ENCODE results near the gene FOXI2.

Gene FOXI2

GRCh38 chr10:127736915-127737562 lies at the start of gene FOXI2:
TSS of gene FOXI2 (plus strand) at chr10:127737185. CDS start at chr10:127737274, 89 bp downstream.
- Mint-ChIP-seq H3K4me3 (no peak within 1 kb of the TSS), H3K36me3 (ENCODE audit: low read depth) (no peaks in the 10 kb centered on the region), H3K27me3 (peaks cover 43% of the 10 kb centered on the region), H3K9me3 (no peaks in the 10 kb centered on the region), H3K4me1 (ENCODE audit: low read depth) (no peaks in the 10 kb centered on the region), H3K27ac (no peak within 1 kb of the TSS)

- Mint-ChIP-seq H3K4me3 (no peak overlapping the region), H3K4me1 (ENCODE audit: low read depth) (no peaks in the 10 kb centered on the region), H3K36me3 (ENCODE audit: low read depth) (no peaks in the 10 kb centered on the region), H3K9me3 (no peaks in the 10 kb centered on the region), H3K27me3 (no peaks in the 10 kb centered on the region), H3K27ac (no peak overlapping the region)
Measured at GRCh38 chr10:127687548-127687947, 49.4 kb upstream of the FOXI2 start.

GRCh38 chr10:127690176-127690835 lies 46.7 kb upstream of the FOXI2 start:
- Mint-ChIP-seq H3K27ac (no peak overlapping the region), H3K4me3 (no peak overlapping the region), H3K27me3 (peaks cover 10% of the 10 kb centered on the region), H3K36me3 (ENCODE audit: low read depth) (no peaks in the 10 kb centered on the region), H3K4me1 (ENCODE audit: low read depth) (no peaks in the 10 kb centered on the region), H3K9me3 (no peaks in the 10 kb centered on the region)

- H3K9me3 Mint-ChIP-seq, result no peaks in the 10 kb centered on the region
- H3K36me3 Mint-ChIP-seq (ENCODE audit: low read depth), result no peaks in the 10 kb centered on the region
- H3K4me3 Mint-ChIP-seq, result no peak overlapping the region
- H3K27me3 Mint-ChIP-seq, result peaks cover 18% of the 10 kb centered on the region
- no peak overlapping the region for H3K27ac Mint-ChIP-seq
- no peaks in the 10 kb centered on the region for H3K4me1 Mint-ChIP-seq (ENCODE audit: low read depth)
Measured at GRCh38 chr10:127694580-127695193, 42.3 kb upstream of the FOXI2 start.

- H3K27ac Mint-ChIP-seq, result no peak overlapping the region
- H3K4me1 Mint-ChIP-seq (ENCODE audit: low read depth), result no peaks in the 10 kb centered on the region
- H3K36me3 Mint-ChIP-seq (ENCODE audit: low read depth), result no peaks in the 10 kb centered on the region
- no peaks in the 10 kb centered on the region for H3K9me3 Mint-ChIP-seq
- H3K4me3 Mint-ChIP-seq, result no peak overlapping the region
- peaks cover 18% of the 10 kb centered on the region for H3K27me3 Mint-ChIP-seq
Measured at GRCh38 chr10:127695431-127695830, 41.6 kb upstream of the FOXI2 start.

GRCh38 chr10:127698886-127699285 lies 38.1 kb upstream of the FOXI2 start:
- Mint-ChIP-seq H3K4me1 (ENCODE audit: low read depth) (no peaks in the 10 kb centered on the region), H3K36me3 (ENCODE audit: low read depth) (no peaks in the 10 kb centered on the region), H3K4me3 (no peak overlapping the region), H3K27me3 (peaks cover 24% of the 10 kb centered on the region), H3K27ac (no peak overlapping the region), H3K9me3 (no peaks in the 10 kb centered on the region)

GRCh38 chr10:127699311-127699710 lies 37.7 kb upstream of the FOXI2 start:
- no peaks in the 10 kb centered on the region for H3K36me3 Mint-ChIP-seq (ENCODE audit: low read depth)
- peaks cover 26% of the 10 kb centered on the region for H3K27me3 Mint-ChIP-seq

GRCh38 chr10:127702271-127702670 lies 34.7 kb upstream of the FOXI2 start:
- H3K27ac Mint-ChIP-seq, result no peak overlapping the region
- no peaks in the 10 kb centered on the region for H3K9me3 Mint-ChIP-seq
- no peaks in the 10 kb centered on the region for H3K36me3 Mint-ChIP-seq (ENCODE audit: low read depth)
- H3K4me3 Mint-ChIP-seq, result no peak overlapping the region
- no peaks in the 10 kb centered on the region for H3K4me1 Mint-ChIP-seq (ENCODE audit: low read depth)
- peaks cover 12% of the 10 kb centered on the region for H3K27me3 Mint-ChIP-seq

More at GRCh38 chr10:127699311-127699710, 37.7 kb upstream of the FOXI2 start:
- no peak overlapping the region for H3K27ac Mint-ChIP-seq
- H3K9me3 Mint-ChIP-seq, result no peaks in the 10 kb centered on the region
- no peaks in the 10 kb centered on the region for H3K4me1 Mint-ChIP-seq (ENCODE audit: low read depth)
- H3K4me3 Mint-ChIP-seq, result no peak overlapping the region

GRCh38 chr10:127715249-127715648 lies 21.7 kb upstream of the FOXI2 start:
- Mint-ChIP-seq H3K4me1 (ENCODE audit: low read depth) (no peaks in the 10 kb centered on the region), H3K9me3 (no peaks in the 10 kb centered on the region), H3K27ac (no peak overlapping the region), H3K4me3 (no peak overlapping the region), H3K27me3 (no peaks in the 10 kb centered on the region), H3K36me3 (ENCODE audit: low read depth) (no peaks in the 10 kb centered on the region)

- H3K27me3 Mint-ChIP-seq, result no peaks in the 10 kb centered on the region
- no peaks in the 10 kb centered on the region for H3K9me3 Mint-ChIP-seq
- H3K4me1 Mint-ChIP-seq (ENCODE audit: low read depth), result no peaks in the 10 kb centered on the region
- H3K36me3 Mint-ChIP-seq (ENCODE audit: low read depth), result no peaks in the 10 kb centered on the region
- no peak overlapping the region for H3K4me3 Mint-ChIP-seq
- H3K27ac Mint-ChIP-seq, result no peak overlapping the region
Measured at GRCh38 chr10:127715782-127716378, 21.1 kb upstream of the FOXI2 start.

- Mint-ChIP-seq H3K9me3 (no peaks in the 10 kb centered on the region), H3K4me3 (no peak overlapping the region), H3K4me1 (ENCODE audit: low read depth) (no peaks in the 10 kb centered on the region), H3K27ac (no peak overlapping the region), H3K27me3 (peaks cover 29% of the 10 kb centered on the region), H3K36me3 (ENCODE audit: low read depth) (no peaks in the 10 kb centered on the region)
Measured at GRCh38 chr10:127720142-127720541, 16.8 kb upstream of the FOXI2 start.

- peaks cover 31% of the 10 kb centered on the region for H3K27me3 Mint-ChIP-seq
- H3K9me3 Mint-ChIP-seq, result no peaks in the 10 kb centered on the region
- no peaks in the 10 kb centered on the region for H3K4me1 Mint-ChIP-seq (ENCODE audit: low read depth)
- no peak overlapping the region for H3K4me3 Mint-ChIP-seq
- no peak overlapping the region for H3K27ac Mint-ChIP-seq
- no peaks in the 10 kb centered on the region for H3K36me3 Mint-ChIP-seq (ENCODE audit: low read depth)
Measured at GRCh38 chr10:127720903-127721302, 16.1 kb upstream of the FOXI2 start.

- no peaks in the 10 kb centered on the region for H3K36me3 Mint-ChIP-seq (ENCODE audit: low read depth)
- peaks cover 43% of the 10 kb centered on the region for H3K27me3 Mint-ChIP-seq
- H3K4me1 Mint-ChIP-seq (ENCODE audit: low read depth), result no peaks in the 10 kb centered on the region
- no peaks in the 10 kb centered on the region for H3K9me3 Mint-ChIP-seq
- no peak overlapping the region for H3K27ac Mint-ChIP-seq
- H3K4me3 Mint-ChIP-seq, result no peak overlapping the region
Measured at GRCh38 chr10:127734753-127735152, 2.2 kb upstream of the FOXI2 start.

- Mint-ChIP-seq H3K4me1 (ENCODE audit: low read depth) (no peaks in the 10 kb centered on the region), H3K4me3 (no peak overlapping the region), H3K36me3 (ENCODE audit: low read depth) (no peaks in the 10 kb centered on the region), H3K27me3 (peaks cover 43% of the 10 kb centered on the region), H3K9me3 (no peaks in the 10 kb centered on the region), H3K27ac (no peak overlapping the region)
Measured at GRCh38 chr10:127735156-127735555, 1.8 kb upstream of the FOXI2 start.

GRCh38 chr10:127735723-127736221 lies 1.2 kb upstream of the FOXI2 start:
- Mint-ChIP-seq H3K27ac (no peak overlapping the region), H3K27me3 (peaks cover 43% of the 10 kb centered on the region), H3K4me3 (no peak overlapping the region), H3K36me3 (ENCODE audit: low read depth) (no peaks in the 10 kb centered on the region), H3K4me1 (ENCODE audit: low read depth) (no peaks in the 10 kb centered on the region), H3K9me3 (no peaks in the 10 kb centered on the region)
